SIG-M5 (cell line): ENCODE data around the gene LLGL2.

Experiments
- DNase-seq: peaks from one replicate; lab custom pipeline; 2025; lab: John Stamatoyannopoulos, UW

Gene LLGL2

DNA sequence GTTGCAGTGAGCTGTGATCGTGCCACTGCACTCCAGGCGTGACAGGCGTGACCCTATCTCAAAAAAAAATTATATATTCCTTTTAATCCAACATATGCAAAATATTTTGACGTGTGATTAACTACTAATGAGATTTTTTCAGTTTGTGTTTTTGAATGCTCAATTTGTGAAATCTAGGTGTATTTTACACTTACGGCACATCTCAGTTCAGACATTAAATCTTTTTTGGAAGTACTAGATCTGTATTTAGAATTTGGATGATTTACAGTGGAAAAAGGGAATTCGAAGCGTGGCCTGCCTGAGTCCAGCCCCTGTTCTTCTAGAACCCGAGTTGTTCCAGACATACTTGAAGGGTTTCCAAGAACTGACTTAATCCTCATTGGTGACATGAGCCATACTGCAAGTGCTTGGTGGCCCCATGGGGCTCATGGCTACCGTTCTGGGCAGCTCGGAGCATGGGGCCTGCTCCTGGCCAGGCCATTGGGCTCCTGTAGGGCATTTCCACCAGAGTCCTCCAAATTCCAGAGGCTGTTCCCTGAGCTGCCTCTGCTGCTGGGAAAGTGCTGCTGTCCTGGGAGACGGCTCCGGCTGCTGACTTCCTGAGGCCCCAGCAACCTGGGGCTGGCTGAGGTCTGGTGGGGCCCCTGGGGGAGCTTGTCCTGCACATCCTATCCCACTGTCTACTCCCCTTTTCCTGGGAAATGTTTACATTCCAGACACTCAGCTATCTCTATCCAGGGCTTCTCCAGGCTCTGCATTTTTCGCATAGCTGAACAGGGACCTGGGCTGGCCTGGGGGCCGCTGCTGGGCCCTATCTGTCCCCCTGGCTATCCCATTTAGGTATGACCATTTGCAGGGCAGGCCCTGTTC, 27.2 kb downstream of the LLGL2 start:
- DNase-seq: no peak

DNA sequence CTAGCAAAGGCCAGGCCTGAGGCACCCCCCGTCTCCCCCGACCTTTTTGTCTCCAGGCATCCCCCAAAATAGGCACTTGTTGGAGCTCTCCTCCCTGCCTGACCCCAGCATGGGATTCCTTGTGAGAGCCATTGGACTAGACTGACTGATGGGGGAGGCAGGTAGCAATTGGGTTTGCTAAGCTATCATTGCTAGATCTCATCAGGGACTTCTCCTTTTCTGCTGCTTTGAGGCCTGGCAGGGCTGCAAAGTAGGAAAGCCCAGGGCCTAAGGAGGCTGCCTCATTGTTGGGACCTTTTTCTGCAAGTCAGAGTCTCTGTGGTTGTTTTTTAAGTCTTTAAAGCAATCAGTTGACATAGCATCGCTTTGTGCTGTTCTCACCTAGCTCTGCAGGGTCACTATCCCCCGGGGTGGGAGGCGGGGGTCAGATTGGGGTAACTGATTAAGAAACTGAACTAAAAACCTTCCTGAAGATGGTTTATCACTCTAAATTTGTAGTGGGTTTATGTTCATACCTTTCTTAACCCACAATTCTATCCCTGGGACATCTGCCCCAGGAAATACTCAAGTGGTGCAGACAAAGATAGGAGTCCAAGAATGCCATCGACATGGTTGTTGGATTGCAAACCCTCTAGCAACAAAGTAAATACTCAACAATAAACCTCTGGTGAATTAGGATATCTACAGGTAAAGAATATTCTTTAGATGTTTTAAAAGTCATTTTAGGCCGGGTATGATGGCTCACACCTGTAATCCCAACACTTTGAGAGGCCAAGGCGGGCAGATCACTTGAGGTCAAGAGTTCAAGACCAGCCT, 28.0 kb downstream of the LLGL2 start:
- DNase-seq: no peak

DNA sequence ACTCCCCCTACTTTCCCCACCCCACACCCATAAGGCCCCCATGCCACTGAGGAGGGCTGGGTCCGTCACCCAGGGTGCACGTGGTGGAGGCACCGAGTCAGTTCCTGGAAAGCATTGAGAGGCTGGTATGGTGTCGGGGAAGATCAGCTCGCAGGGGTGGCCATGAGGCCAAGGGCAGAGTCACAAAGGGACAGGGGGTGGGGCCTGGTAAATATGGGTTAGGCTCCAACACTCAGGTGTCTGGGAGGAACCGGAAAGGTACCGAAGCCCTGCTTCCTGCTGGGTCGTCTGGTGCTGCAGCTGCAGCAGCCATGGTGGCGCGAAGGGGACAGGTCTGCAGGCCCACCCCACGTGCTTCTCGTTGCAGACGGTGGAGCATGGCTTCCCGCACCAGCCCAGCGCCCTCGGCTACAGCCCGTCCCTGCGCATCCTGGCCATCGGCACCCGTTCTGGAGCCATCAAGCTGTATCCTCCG, 30.2 kb downstream of the LLGL2 start:
- DNase-seq: no peak

DNA sequence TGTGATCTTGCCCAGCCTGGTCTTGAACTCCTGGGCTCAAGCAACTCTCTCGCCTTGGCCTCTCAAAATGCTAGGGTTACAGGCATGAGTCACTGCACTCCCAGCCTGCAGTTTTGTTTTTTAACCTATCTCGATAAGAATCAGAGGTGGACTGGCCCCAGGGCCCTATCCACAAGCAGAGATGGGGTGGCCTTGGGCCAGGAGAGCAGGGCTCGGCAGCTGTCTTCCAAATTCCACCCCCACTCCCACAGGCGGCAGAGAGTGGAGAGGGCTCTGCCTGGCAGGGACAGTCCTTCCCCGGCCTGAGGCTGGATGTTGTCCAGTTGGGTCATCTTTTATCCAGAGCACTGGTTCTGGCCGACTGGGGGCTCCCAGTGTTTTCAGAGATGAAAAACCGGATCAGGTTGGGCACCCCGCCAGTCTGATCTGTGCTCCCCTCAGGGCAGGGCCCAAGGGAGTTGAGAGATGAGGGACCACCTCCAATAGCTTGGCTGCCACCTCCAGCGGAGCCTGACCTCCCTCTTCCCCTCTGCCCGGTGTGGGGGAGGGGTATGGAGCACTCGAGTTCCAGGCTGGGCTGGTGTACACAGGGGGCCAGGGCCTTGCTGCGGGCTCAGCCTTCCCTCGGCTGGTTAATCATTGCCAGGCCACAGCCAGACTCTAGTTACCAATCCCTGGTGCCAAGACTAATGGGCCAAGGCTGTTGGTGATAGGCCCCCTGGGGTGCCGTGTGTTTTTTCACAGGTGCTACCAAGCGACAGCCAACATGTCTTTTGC, 31.8 kb downstream of the LLGL2 start:
- DNase-seq: no peak

DNA sequence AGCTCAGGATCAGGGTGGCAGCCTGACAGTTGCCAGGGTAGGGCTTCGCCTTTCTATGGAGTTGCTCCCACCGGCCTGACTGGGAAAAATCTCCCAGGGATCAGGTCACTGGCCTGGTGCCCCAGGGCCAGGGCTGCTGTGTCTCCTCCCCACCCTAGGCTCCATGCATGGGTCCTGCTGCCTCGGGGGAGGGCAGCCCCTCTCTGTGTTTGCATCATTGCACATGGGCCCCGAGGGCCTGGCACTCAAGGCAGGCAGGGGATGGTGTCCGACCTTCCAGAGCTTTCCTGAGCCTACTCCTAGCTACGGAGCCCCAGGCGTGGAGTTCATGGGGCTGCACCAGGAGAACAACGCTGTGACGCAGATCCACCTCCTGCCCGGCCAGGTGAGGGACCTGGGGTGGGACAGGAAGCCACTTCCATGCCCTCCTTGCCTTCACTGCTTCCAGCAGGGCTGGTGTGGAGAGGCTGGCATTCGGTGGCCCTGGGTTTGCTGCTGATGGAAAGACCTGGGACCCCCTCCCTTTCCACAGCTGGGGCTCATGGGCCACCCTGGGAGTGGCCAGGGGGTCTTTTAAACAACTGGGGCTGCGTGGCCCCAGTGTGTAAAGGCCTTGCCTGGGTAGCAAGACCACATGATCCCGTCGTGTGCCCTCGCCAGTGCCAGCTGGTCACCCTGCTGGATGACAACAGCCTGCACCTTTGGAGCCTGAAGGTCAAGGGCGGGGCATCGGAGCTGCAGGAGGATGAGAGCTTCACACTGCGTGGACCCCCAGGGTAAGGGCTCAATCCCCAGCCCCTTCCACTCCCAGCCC, 32.6 kb downstream of the LLGL2 start:
- no peak for DNase-seq

DNA sequence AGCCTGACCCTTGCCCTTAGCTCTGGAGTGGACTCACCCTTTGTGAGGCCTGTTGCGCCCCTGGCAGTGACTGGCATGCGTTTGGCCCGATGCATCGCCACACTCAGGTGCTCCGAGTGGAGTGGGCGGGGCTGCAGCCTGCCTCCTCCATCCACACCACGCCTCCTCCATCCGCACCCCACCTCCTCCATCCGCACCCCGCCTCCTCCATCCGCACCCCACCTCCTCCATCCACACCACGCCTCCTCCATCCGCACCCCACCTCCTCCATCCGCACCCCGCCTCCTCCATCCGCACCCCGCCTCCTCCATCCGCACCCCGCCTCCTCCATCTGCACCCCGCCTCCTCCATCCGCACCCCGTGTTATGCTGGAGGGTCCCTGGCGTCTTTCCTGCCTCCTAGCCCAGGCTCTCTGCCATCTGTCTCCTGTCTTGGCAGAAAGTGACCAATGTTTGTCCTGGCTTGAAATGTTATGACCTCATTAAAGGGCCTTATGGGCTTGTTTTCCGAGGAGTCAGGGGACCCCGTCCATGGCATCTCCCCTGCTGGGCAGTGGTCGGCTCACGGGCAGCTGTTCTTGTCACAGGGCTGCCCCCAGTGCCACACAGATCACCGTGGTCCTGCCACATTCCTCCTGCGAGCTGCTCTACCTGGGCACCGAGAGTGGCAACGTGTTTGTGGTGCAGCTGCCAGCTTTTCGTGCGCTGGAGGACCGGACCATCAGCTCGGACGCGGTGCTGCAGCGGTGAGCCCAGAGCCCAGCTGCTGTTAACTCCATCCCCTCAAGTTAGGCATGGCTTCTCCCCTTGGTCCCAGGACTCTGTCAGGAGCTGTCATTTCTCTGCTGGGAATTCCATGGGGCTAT, 33.4 kb downstream of the LLGL2 start:
- DNase-seq: no peak

DNA sequence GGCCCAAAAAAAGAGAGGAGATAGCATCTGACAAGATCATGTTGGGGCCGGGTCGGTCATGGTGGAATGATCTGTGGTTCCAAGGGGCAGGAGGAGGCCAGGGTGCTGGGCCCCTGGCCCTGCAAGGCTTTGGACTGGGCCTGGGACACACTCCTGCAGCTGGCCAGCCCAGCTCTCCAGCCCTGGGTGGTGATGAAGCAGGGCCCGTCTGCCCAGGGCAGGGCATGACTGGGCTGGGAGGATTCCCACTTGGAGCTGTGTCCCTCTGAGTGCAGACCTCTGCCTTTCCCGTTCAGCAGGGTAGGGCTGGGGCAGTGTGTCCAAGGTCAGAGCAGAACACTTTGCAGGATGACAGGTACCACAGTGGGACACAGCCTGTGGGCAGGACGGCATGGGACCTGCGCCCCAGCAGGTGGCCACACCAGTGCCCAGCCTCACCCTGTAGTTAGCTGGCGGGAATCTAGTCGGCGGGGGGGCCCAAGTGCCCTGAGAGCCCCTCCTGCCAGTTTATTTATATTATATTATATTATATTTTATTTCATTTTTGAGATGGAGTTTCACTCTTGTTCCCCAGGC, 34.5 kb downstream of the LLGL2 start:
- no peak for DNase-seq

DNA sequence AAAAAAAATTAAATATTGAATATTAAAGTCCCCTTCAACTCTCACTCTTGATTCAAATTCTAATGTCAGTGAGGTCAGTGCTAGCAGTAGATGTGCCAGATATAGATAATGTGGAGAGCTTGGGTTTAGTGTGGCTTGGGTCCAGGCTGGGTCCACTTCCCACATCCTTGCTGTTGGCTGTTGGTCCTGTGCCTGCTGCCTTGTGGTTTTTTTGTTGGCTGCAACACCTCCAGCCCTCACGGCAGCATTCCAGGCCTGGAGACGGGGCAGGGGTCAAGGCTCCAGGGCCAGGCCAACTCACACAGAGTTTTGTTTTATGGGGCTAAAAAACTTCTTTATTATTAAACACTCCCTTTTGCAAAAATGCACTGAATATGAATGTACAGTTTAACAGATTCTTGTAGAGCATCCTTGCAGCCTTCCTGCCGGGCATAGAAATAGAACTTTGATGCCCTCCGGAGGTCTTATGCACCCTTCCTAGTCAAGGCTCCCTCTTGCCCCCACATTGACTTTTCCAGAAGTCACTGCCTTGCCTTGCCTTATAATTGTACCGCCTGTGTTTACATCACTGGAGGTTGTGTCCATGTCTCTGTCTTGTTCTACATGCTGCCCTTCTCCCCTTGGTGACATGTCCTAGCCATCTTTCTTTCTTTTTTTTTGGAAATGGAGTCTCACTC, 36.6 kb downstream of the LLGL2 start:
- DNase-seq: no peak

DNA sequence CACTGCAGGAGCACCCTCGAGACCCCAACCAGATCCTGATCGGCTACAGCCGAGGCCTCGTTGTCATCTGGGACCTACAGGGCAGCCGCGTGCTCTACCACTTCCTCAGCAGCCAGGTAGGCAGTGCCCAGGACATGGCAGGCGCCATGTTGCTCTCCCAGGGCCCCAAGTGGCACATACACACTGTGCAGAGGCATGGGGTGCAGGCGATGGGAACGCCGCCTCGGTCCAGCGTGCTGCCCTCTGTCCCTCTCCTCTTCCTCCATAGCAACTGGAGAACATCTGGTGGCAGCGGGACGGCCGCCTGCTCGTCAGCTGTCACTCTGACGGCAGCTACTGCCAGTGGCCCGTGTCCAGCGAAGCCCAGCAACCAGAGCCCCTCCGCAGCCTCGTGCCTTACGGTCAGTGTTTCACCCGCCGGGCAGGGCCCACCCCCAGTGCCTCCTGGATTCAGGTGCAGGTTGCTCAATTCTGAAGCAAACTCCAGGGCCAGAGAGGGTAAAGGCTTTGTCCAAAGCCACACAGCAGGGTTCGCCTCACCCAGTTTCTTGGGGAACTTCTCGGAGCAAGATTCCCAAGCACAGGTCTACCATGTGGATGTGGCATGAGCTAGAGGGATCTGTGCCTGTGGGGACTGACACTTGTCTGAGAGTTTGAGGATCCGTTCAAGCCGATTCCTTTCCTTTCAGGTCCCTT, 37.7 kb downstream of the LLGL2 start:
- DNase-seq: no peak

- DNase-seq: no peak
These were observed 38.7 kb downstream of the LLGL2 start for GRCh38 chr17:75564195-75564594.

DNA sequence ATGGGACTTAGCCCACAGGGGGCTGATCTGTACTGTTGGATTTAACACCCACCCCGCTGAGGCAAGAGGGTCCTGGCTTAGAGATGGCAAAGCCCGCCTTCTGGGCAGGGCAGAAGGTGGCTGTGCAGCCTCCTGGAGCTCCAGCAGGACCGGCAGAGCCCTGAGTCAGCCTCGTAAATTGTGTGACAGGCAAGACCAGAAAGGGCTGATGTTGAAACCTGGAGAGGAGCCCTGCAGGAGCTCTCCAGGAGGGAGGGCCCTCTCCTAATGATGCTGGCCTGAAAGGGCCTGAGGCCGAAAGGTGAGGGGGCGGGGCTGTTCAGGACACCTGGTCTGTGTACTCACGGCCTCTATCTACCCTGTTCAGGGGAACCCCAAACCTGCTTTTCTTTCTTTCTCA, 39.6 kb downstream of the LLGL2 start:
- DNase-seq: no peak

GRCh38 chr17:75565618-75566017, 40.1 kb downstream of the LLGL2 start:
- DNase-seq: no peak

GRCh38 chr17:75566416-75566815, 40.9 kb downstream of the LLGL2 start:
- DNase-seq: no peak

DNA sequence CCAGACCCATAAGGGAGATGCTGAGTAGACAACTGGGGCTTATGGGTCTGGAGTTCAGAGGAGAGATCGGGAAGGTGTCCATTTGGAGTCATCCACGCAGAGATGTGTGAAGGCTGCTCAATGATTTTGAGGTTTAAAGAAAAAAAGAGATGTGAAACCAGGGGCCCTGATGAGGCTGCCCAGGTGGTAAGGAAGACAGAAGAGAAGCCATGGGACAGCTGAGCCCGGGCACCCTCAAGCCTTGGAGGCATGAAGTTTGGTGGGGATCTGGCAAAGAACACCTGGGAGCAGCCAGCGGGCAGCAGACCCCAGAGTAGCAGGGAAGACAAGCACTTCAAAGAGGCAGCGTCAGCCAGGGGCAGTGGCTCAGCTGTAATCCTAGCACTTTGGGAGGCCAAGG, 41.3 kb downstream of the LLGL2 start:
- DNase-seq: no peak

GRCh38 chr17:75568412-75569255, 43.1 kb downstream of the LLGL2 start:
- DNase-seq: no peak

- no peak for DNase-seq
These were observed 44.7 kb downstream of the LLGL2 start for GRCh38 chr17:75570034-75570676.

- no peak for DNase-seq
These were observed 45.3 kb downstream of the LLGL2 start for GRCh38 chr17:75570772-75571171.
